Breast epithelium (tissue), 4 donors: ENCODE data around the gene TTLL11. TPM values are rescaled to one million over a fixed set of nuclear protein-coding genes. Genes with fewer than 3 reads are reported as not detected.

ENCODE experiments used
- DNase-seq, 2 donors: peaks; one replicate each; pipeline ENCODE4 v3.0.0-alpha.2; 2019; ENCODE audit warnings: low spot score in 2 of 2
- H3K27ac ChIP-seq, 2 donors: fragments of 200-600 bp; sonication (generic) in 1 of 2; one replicate each; pipeline ENCODE4 v1.5.1; 2016 to 2019; ENCODE audit warnings: mild to moderate bottlenecking in 1 of 2
- H3K27me3 ChIP-seq, 2 donors: fragments of 200-600 bp; sonication (generic) in 1 of 2; one replicate each; pipeline versions ENCODE4 v1.5.1 to v1.6.0; 2017 to 2019; ENCODE audit warnings: control low read depth in 1 of 2, mild to moderate bottlenecking in 1 of 2
- H3K36me3 ChIP-seq: fragments of 200-600 bp; one replicate; pipeline ENCODE4 v1.5.1; 2019
- H3K4me1 ChIP-seq, 2 donors: fragments of 200-600 bp; sonication (generic); one replicate each; pipeline ENCODE4 v1.5.1; 2016 to 2019; ENCODE audit warnings: control low read depth in 1 of 2
- H3K4me3 ChIP-seq, 3 donors: fragments of 200-600 bp; sonication (generic); 1 replicate in 2 of 3; 2 replicates in 1 of 3; pipeline ENCODE4 v1.5.1; 2016 to 2019; ENCODE audit warnings: mild to moderate bottlenecking in 3 of 3, moderate library complexity in 2 of 3
- H3K9me3 ChIP-seq, 2 donors: fragments of 200-600 bp; sonication (generic) in 1 of 2; one replicate each; pipeline ENCODE4 v1.5.1; 2016 to 2019; ENCODE audit warnings: control low read depth in 1 of 2
- POLR2A ChIP-seq: fragments of 450-650 bp; IDR thresholded peaks from one replicate; pipeline ENCODE4 v1.6.1; 2016; ENCODE audit warnings: antibody characterized with exemption, mild to moderate bottlenecking, moderate library complexity
- POLR2AphosphoS5 ChIP-seq, 3 donors: sonication (generic); formaldehyde crosslinking; IDR thresholded peaks; one replicate each; pipeline ENCODE4 v1.6.1; 2017; ENCODE audit warnings: antibody characterized with exemption in 3 of 3
- intact Hi-C: fragments of 100-400 bp; cut with DNase I; formaldehyde crosslinking; loops from one replicate; pipeline ENCODE4 v1.15.1; 2023; ENCODE audit warnings: low total_unique reads
- total RNA-seq, 3 donors: library from RNA; depleted of rRNA; stranded (reverse); fragments of >200 nt; gene quantifications; one replicate each; pipeline ENCODE4 v1.1.0, GENCODE V29; 2016
- TF ChIP-seq, protein P1 (sequence below), 3 donors: fragments of 450-650 bp; IDR thresholded peaks; one replicate each; pipeline ENCODE4 v1.5.1; 2016 to 2017; ENCODE audit warnings: antibody characterized with exemption in 3 of 3, mild to moderate bottlenecking in 3 of 3, moderate library complexity in 3 of 3

TTLL11 gene
- total RNA-seq, 3 donors from 2014 or later = 9.0 to 12.1 (median 10.0) TPM

- Histone ChIP-seq H3K9me3 (peaks cover 0 to 4% of the 10 kb centered on the region in 2 donors), H3K4me3 (no peak overlapping the region), H3K27ac (no peak overlapping the region), H3K36me3 (no peaks in the 10 kb centered on the region), H3K4me1 (no peaks in the 10 kb centered on the region), H3K27me3 (no peaks in the 10 kb centered on the region)
- intact Hi-C loops = no loop called here
- no peak for DNase-seq
- TF ChIP-seq POLR2AphosphoS5 (IDR thresholded peaks at IDR 0.05) = no peak
- TF ChIP-seq, protein P1, sequence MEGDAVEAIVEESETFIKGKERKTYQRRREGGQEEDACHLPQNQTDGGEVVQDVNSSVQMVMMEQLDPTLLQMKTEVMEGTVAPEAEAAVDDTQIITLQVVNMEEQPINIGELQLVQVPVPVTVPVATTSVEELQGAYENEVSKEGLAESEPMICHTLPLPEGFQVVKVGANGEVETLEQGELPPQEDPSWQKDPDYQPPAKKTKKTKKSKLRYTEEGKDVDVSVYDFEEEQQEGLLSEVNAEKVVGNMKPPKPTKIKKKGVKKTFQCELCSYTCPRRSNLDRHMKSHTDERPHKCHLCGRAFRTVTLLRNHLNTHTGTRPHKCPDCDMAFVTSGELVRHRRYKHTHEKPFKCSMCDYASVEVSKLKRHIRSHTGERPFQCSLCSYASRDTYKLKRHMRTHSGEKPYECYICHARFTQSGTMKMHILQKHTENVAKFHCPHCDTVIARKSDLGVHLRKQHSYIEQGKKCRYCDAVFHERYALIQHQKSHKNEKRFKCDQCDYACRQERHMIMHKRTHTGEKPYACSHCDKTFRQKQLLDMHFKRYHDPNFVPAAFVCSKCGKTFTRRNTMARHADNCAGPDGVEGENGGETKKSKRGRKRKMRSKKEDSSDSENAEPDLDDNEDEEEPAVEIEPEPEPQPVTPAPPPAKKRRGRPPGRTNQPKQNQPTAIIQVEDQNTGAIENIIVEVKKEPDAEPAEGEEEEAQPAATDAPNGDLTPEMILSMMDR (IDR thresholded peaks at IDR 0.05) = no peak
- TF ChIP-seq POLR2A = no peak
These were observed 284.3 kb downstream of the TTLL11 start for GRCh38 chr9:121808781-121809180.

DNA sequence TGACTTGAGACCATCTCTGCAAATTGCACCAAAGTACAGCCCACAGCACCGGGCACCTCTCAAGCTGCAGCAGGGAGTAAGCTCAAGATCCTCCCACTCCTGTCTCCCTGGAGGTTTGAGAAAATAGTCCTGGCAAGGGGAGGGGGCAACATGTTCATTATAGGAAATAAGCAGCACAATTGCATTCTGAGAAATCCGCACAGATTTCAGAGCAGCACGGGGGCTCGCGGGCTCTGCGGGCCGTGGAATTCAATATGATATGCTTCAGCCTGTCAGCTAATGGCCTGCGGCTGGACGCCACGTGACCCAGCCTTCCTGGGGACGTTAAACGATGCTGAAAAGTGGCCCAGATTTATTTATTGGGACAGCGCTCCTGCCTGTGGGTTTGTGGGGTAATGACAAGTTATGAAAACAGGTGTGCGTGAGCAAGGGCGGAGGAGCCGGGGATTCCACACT lies 285.3 kb downstream of the TTLL11 start:
- Histone ChIP-seq H3K4me1 (no peaks in the 10 kb centered on the region), H3K27me3 (no peaks in the 10 kb centered on the region), H3K4me3 (no peak overlapping the region), H3K9me3 (peaks cover 0 to 4% of the 10 kb centered on the region in 2 donors), H3K36me3 (no peaks in the 10 kb centered on the region), H3K27ac (no peak overlapping the region)
- intact Hi-C loops = no loop called here
- TF ChIP-seq POLR2A (no peak), POLR2AphosphoS5 (IDR thresholded peaks at IDR 0.05) (no peak)
- TF ChIP-seq, protein P1 (IDR thresholded peaks at IDR 0.05) = no peak
- no peak for DNase-seq

DNA sequence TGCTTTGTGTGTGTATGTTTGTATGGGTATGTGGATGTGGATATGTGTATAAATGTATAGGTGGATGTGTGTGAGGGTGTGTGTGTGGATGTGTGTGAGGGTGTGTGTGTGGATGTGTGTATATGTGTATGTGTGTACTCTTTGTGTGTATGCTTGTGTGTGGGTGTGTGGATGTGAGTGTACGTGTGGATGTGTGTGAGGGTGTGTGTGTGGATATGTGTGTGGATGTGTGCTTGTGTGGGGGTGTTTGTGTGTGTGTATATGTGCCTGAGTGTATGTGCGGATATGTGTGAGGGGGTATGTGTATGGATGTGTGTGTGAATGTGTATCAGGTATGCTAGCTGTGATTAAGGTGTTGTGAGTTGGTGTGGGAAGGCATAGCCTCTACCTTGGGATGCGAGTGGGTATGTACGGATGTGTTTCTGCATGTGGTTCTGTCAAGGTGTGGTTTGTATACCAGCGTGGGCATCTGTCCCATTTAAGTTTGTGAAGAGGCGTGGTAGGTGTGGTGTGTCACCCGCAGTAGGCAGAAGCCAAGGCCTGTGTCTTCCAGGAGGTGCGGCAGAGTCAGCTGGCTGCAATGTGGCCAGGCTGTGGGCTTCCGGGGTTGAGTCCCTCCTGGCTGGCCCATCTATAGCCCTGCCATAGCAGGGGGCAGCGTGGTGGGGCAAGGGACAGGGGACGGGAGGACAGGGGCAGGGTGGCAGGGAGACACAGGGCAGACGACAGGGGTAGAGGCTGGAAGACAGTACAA lies 285.9 kb downstream of the TTLL11 start:
- no peak for DNase-seq
- Histone ChIP-seq H3K27ac (no peak overlapping the region), H3K36me3 (no peaks in the 10 kb centered on the region), H3K27me3 (no peaks in the 10 kb centered on the region), H3K4me3 (no peak overlapping the region), H3K4me1 (no peaks in the 10 kb centered on the region), H3K9me3 (peaks cover 0 to 4% of the 10 kb centered on the region in 2 donors)
- intact Hi-C loops = no loop called here
- TF ChIP-seq POLR2AphosphoS5 (IDR thresholded peaks at IDR 0.05) (no peak), POLR2A (no peak)
- TF ChIP-seq, protein P1 (IDR thresholded peaks at IDR 0.05) = no peak

DNA sequence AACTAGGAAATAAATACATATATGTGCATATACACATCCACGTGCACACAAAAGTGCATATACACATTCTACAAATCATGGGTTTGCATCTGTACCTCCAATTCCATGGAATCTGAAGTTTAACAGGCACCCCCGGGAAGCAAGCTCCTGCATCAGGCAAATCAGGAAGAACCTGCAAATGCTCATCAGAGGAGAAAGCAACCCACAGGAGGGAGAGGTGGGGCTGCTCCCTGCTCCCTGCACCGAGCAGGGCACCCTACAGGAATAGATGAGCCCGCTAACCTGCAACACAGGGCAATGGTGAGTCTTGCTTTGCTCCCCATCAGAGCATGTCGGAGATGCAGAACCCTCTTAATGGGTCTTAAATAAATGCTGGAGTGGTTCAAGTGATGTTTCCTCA lies 290.4 kb downstream of the TTLL11 start:
- intact Hi-C loops = no loop called here
- no peak for DNase-seq
- Histone ChIP-seq H3K9me3 (peaks cover 0 to 4% of the 10 kb centered on the region in 2 donors), H3K4me1 (no peaks in the 10 kb centered on the region), H3K4me3 (no peak overlapping the region), H3K27ac (no peak overlapping the region), H3K27me3 (no peaks in the 10 kb centered on the region), H3K36me3 (no peaks in the 10 kb centered on the region)
- TF ChIP-seq POLR2AphosphoS5 (IDR thresholded peaks at IDR 0.05) = no peak
- no peak for TF ChIP-seq POLR2A
- TF ChIP-seq, protein P1 (IDR thresholded peaks at IDR 0.05) = no peak

GRCh38 chr9:121801579-121801978 lies 291.5 kb downstream of the TTLL11 start:
- Histone ChIP-seq H3K27me3 (no peaks in the 10 kb centered on the region), H3K36me3 (no peaks in the 10 kb centered on the region)
- intact Hi-C loops = no loop called here

More at GRCh38 chr9:121801579-121801978, 291.5 kb downstream of the TTLL11 start:
- H3K27ac ChIP-seq = no peak overlapping the region
- TF ChIP-seq POLR2A (no peak), POLR2AphosphoS5 (IDR thresholded peaks at IDR 0.05) (no peak)
- TF ChIP-seq, protein P1 (IDR thresholded peaks at IDR 0.05) = no peak
- DNase-seq = no peak
- H3K4me3 ChIP-seq = no peak overlapping the region
- peaks cover 0 to 4% of the 10 kb centered on the region in 2 donors for H3K9me3 ChIP-seq
- no peaks in the 10 kb centered on the region for H3K4me1 ChIP-seq
